Measurements from ENCODE around the gene RRN3. TPM values are rescaled to one million over a fixed set of nuclear protein-coding genes. Genes with fewer than 3 reads are reported as not detected.
"Not testable (repeated sequence)": the region's sequence is repeated elsewhere in the genome, so short reads cannot be mapped to it uniquely, and the experiment has no call there.

The RRN3 gene
- total and polyA plus RNA-seq, 4 experiments from 2014 or later, result 22.9 to 48.8 (median 38.8) TPM

GRCh38 chr16:15023381-15024077, 70.5 kb downstream of the RRN3 start:
- H3K9me3 ChIP-seq (ENCODE audit: control insufficient read depth in 1 of 2, low read length in 2 of 2); H3K4me3 ChIP-seq (ENCODE audit: low read length in 2 of 2); H3K27me3 Mint-ChIP-seq; H3K9me3 Mint-ChIP-seq; H3K4me3 Mint-ChIP-seq; H3K27ac ChIP-seq (ENCODE audit: low read depth, low read length); POLR2A ChIA-PET (ENCODE audit: partially characterized antibody); H3K27me3 ChIP-seq (ENCODE audit: insufficient read depth, low read length); CTCF ChIA-PET (ENCODE audit: partially characterized antibody); DNase-seq: not testable (repeated sequence)
- peaks cover 38 to 66% of the 10 kb centered on the region in 2 donors for H3K36me3 Mint-ChIP-seq
- intact Hi-C loops (cut with micrococcal nuclease), result loop anchor here (5.0 kb wide), 1 partner anchor 51 kb away; no protein-coding TSS in a partner anchor
- H3K27ac Mint-ChIP-seq, result peak overlapping the region in 5 of 7 donors; percentile 19 to 48 (median 35)
- Histone ChIP-seq H3K36me3 (ENCODE audit: insufficient read depth, low read length) (peaks cover 21% of the 10 kb centered on the region), H3K4me1 (ENCODE audit: insufficient read depth, low read length) (peaks cover 12% of the 10 kb centered on the region)
- H3K4me1 Mint-ChIP-seq, result peaks cover 10 to 29% (median 17%) of the 10 kb centered on the region in 4 donors

GRCh38 chr16:15022194-15022593, 71.9 kb downstream of the RRN3 start:
- Mint-ChIP-seq H3K27ac (peak overlapping the region; percentile 11 to 63 (median 22)), H3K36me3 (peaks cover 29 to 62% of the 10 kb centered on the region in 2 donors), H3K4me1 (peaks cover 11 to 26% (median 16%) of the 10 kb centered on the region in 4 donors)
- peak; percentile 67 to 81 (median 74) for DNase-seq
- H3K4me3 Mint-ChIP-seq; H3K27me3 Mint-ChIP-seq; H3K9me3 ChIP-seq (ENCODE audit: control insufficient read depth in 1 of 2, low read length in 2 of 2); H3K27me3 ChIP-seq (ENCODE audit: insufficient read depth, low read length); H3K4me3 ChIP-seq (ENCODE audit: low read length in 2 of 2); H3K9me3 Mint-ChIP-seq; H3K27ac ChIP-seq (ENCODE audit: low read depth, low read length): not testable (repeated sequence)
- H3K36me3 ChIP-seq (ENCODE audit: insufficient read depth, low read length), result peaks cover 21% of the 10 kb centered on the region
- H3K4me1 ChIP-seq (ENCODE audit: insufficient read depth, low read length), result peaks cover 12% of the 10 kb centered on the region
- ChIA-PET CTCF (ENCODE audit: partially characterized antibody) (interaction anchor here (0.7 to 1.0 kb wide), 2 partner anchors 9 to 11 kb away, joined by 3 to 4 read pairs; no protein-coding TSS in a partner anchor), POLR2A (ENCODE audit: partially characterized antibody) (interaction anchor here (1.1 kb wide), 1 partner anchor 47 kb away, joined by 6 read pairs; the partner anchor contains the start of gene PDXDC1)
- intact Hi-C loops (cut with micrococcal nuclease), result loop anchor here (1.0 to 5.0 kb wide), 2 partner anchors 8 to 50 kb away; no protein-coding TSS in a partner anchor

- H3K9me3 Mint-ChIP-seq; H3K4me3 Mint-ChIP-seq; H3K27me3 ChIP-seq (ENCODE audit: insufficient read depth, low read length); H3K9me3 ChIP-seq (ENCODE audit: control insufficient read depth in 1 of 2, low read length in 2 of 2); H3K27ac ChIP-seq (ENCODE audit: low read depth, low read length); H3K4me3 ChIP-seq (ENCODE audit: low read length in 2 of 2); H3K27me3 Mint-ChIP-seq; DNase-seq: not testable (repeated sequence)
- intact Hi-C loops (cut with micrococcal nuclease), result loop anchor here (5.0 kb wide), 1 partner anchor 49 kb away; no protein-coding TSS in a partner anchor
- ChIA-PET CTCF (ENCODE audit: partially characterized antibody) (interaction anchor here (0.7 kb wide), 1 partner anchor 10 kb away, joined by 3 read pairs; no protein-coding TSS in a partner anchor), POLR2A (ENCODE audit: partially characterized antibody) (interaction anchor here (1.1 kb wide), 1 partner anchor 46 kb away, joined by 6 read pairs; the partner anchor contains the start of gene PDXDC1)
- Histone ChIP-seq H3K4me1 (ENCODE audit: insufficient read depth, low read length) (peaks cover 12% of the 10 kb centered on the region), H3K36me3 (ENCODE audit: insufficient read depth, low read length) (peaks cover 24% of the 10 kb centered on the region)
- peaks cover 13 to 32% (median 21%) of the 10 kb centered on the region in 4 donors for H3K4me1 Mint-ChIP-seq
- H3K36me3 Mint-ChIP-seq, result peaks cover 32 to 66% of the 10 kb centered on the region in 2 donors
- H3K27ac Mint-ChIP-seq, result peak overlapping the region in 4 of 7 donors; percentile 4 to 60 (median 38)
These were observed 72.6 kb downstream of the RRN3 start for GRCh38 chr16:15021429-15021828.

- DNase-seq; H3K4me3 Mint-ChIP-seq; H3K27me3 ChIP-seq (ENCODE audit: insufficient read depth, low read length); H3K4me3 ChIP-seq (ENCODE audit: low read length in 2 of 2); H3K9me3 Mint-ChIP-seq; H3K27ac ChIP-seq (ENCODE audit: low read depth, low read length); CTCF ChIA-PET (ENCODE audit: partially characterized antibody); H3K27me3 Mint-ChIP-seq; H3K9me3 ChIP-seq (ENCODE audit: control insufficient read depth in 1 of 2, low read length in 2 of 2); intact Hi-C loops (cut with micrococcal nuclease); POLR2A ChIA-PET (ENCODE audit: partially characterized antibody): not testable (repeated sequence)
- Histone ChIP-seq H3K36me3 (ENCODE audit: insufficient read depth, low read length) (peaks cover 19% of the 10 kb centered on the region), H3K4me1 (ENCODE audit: insufficient read depth, low read length) (peaks cover 29% of the 10 kb centered on the region)
- peak overlapping the region in 6 of 7 donors; percentile 68 to 91 (median 88) for H3K27ac Mint-ChIP-seq
- peaks cover 19 to 52% (median 35%) of the 10 kb centered on the region in 4 donors for H3K4me1 Mint-ChIP-seq
- H3K36me3 Mint-ChIP-seq, result peaks cover 22 to 53% of the 10 kb centered on the region in 2 donors
These were observed 77.0 kb downstream of the RRN3 start for GRCh38 chr16:15016951-15017580.

GRCh38 chr16:15016354-15016753, 77.7 kb downstream of the RRN3 start:
- H3K36me3 ChIP-seq (ENCODE audit: insufficient read depth, low read length), result peaks cover 19% of the 10 kb centered on the region
- Mint-ChIP-seq H3K36me3 (peaks cover 22 to 47% of the 10 kb centered on the region in 2 donors), H3K27ac (peak overlapping the region; percentile 60 to 91 (median 80)), H3K4me1 (peaks cover 16 to 53% (median 29%) of the 10 kb centered on the region in 4 donors)
- POLR2A ChIA-PET (ENCODE audit: partially characterized antibody); H3K27me3 ChIP-seq (ENCODE audit: insufficient read depth, low read length); CTCF ChIA-PET (ENCODE audit: partially characterized antibody); H3K9me3 Mint-ChIP-seq; DNase-seq; H3K9me3 ChIP-seq (ENCODE audit: control insufficient read depth in 1 of 2, low read length in 2 of 2); intact Hi-C loops (cut with micrococcal nuclease); H3K4me3 ChIP-seq (ENCODE audit: low read length in 2 of 2); H3K4me3 Mint-ChIP-seq; H3K27me3 Mint-ChIP-seq; H3K27ac ChIP-seq (ENCODE audit: low read depth, low read length): not testable (repeated sequence)
- H3K4me1 ChIP-seq (ENCODE audit: insufficient read depth, low read length), result peaks cover 22% of the 10 kb centered on the region

- H3K27me3 ChIP-seq (ENCODE audit: insufficient read depth, low read length); H3K27me3 Mint-ChIP-seq; H3K9me3 Mint-ChIP-seq; H3K9me3 ChIP-seq (ENCODE audit: control insufficient read depth in 1 of 2, low read length in 2 of 2); DNase-seq; H3K27ac ChIP-seq (ENCODE audit: low read depth, low read length); H3K4me3 ChIP-seq (ENCODE audit: low read length in 2 of 2); H3K4me3 Mint-ChIP-seq; CTCF ChIA-PET (ENCODE audit: partially characterized antibody); POLR2A ChIA-PET (ENCODE audit: partially characterized antibody): not testable (repeated sequence)
- intact Hi-C loops (cut with micrococcal nuclease), result loop anchor here (2.0 kb wide), 1 partner anchor 41 kb away; the partner anchor contains the start of gene NTAN1
- Mint-ChIP-seq H3K27ac (peak overlapping the region in 3 of 7 donors; percentile 10 to 91 (median 19)), H3K36me3 (peaks cover 26 to 48% of the 10 kb centered on the region in 2 donors), H3K4me1 (peaks cover 17 to 55% (median 30%) of the 10 kb centered on the region in 4 donors)
- peaks cover 21% of the 10 kb centered on the region for H3K4me1 ChIP-seq (ENCODE audit: insufficient read depth, low read length)
- H3K36me3 ChIP-seq (ENCODE audit: insufficient read depth, low read length), result peaks cover 19% of the 10 kb centered on the region
These were observed 78.4 kb downstream of the RRN3 start for GRCh38 chr16:15015671-15016070.

- H3K27me3 Mint-ChIP-seq; H3K4me3 ChIP-seq (ENCODE audit: low read length in 2 of 2); H3K27me3 ChIP-seq (ENCODE audit: insufficient read depth, low read length); H3K9me3 ChIP-seq (ENCODE audit: control insufficient read depth in 1 of 2, low read length in 2 of 2); DNase-seq; intact Hi-C loops (cut with micrococcal nuclease); H3K27ac ChIP-seq (ENCODE audit: low read depth, low read length); H3K9me3 Mint-ChIP-seq: not testable (repeated sequence)
- Mint-ChIP-seq H3K36me3 (peaks cover 37 to 48% of the 10 kb centered on the region in 2 donors), H3K4me1 (peaks cover 19 to 59% (median 30%) of the 10 kb centered on the region in 4 donors), H3K27ac (peak overlapping the region in 6 of 7 donors; percentile 43 to 98 (median 89)), H3K4me3 (peak overlapping the region in 1 of 8 donors; percentile 54)
- CTCF ChIA-PET (ENCODE audit: partially characterized antibody), result interaction anchor here (1.2 kb wide), 1 partner anchor 9 kb away, joined by 4 read pairs; no protein-coding TSS in a partner anchor
- POLR2A ChIA-PET (ENCODE audit: partially characterized antibody), result interaction anchor here (2.5 kb wide), 1 partner anchor 38 kb away, joined by 14 read pairs; the partner anchor contains the start of gene PDXDC1
- peaks cover 21% of the 10 kb centered on the region for H3K4me1 ChIP-seq (ENCODE audit: insufficient read depth, low read length)
- peaks cover 11% of the 10 kb centered on the region for H3K36me3 ChIP-seq (ENCODE audit: insufficient read depth, low read length)
These were observed 81.1 kb downstream of the RRN3 start for GRCh38 chr16:15012941-15013340.

Data from CD4-positive, alpha-beta memory T cell (primary cell).